Breast epithelium (tissue), 3 donors: ENCODE measurements around the gene ATP2C2.

Source experiments
- POLR2AphosphoS5 ChIP-seq, 3 donors: sonication (generic); formaldehyde crosslinking; IDR thresholded peaks; one replicate each; pipeline ENCODE4 v1.6.1; 2017; ENCODE audit warnings: antibody characterized with exemption in 3 of 3
- TF ChIP-seq, protein P1 (sequence below), 3 donors: fragments of 450-650 bp; IDR thresholded peaks; one replicate each; pipeline ENCODE4 v1.5.1; 2016 to 2017; ENCODE audit warnings: antibody characterized with exemption in 3 of 3, mild to moderate bottlenecking in 3 of 3, moderate library complexity in 3 of 3

DNA sequence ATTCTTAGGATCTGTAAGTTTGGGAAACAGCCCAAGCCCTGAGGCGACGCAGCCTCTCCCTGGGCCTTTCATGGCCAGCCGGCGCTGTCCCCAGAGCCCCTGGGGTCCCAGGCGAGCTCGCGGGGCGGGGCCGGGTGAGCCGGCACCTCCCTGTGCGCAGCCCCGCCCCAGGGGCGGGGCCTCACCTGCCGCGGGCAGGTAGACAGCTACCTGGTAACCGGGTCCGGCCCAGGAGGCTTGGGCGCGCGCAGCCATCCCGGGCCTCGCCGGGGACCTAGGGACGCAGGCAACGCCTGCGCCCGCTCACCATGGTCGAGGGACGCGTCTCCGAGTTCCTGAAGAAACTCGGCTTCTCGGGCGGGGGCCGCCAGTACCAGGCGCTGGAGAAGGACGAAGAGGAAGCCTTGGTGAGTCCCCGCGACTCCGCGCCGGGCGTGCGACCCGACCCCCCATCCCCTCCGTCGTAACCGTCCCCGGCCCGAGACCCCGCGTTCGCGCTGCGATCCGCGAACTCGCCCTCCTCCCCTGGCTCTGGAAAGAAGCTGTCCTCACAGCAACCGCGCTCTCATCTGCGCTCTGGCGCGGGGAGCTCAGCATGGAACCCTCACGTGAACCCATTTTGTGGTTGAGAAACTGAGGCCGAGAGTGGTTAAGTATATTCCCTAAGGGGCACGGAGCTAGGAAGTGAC, at the start of gene ATP2C2:
- no peak for TF ChIP-seq POLR2AphosphoS5 (IDR thresholded peaks at IDR 0.05)
- TF ChIP-seq, protein P1, sequence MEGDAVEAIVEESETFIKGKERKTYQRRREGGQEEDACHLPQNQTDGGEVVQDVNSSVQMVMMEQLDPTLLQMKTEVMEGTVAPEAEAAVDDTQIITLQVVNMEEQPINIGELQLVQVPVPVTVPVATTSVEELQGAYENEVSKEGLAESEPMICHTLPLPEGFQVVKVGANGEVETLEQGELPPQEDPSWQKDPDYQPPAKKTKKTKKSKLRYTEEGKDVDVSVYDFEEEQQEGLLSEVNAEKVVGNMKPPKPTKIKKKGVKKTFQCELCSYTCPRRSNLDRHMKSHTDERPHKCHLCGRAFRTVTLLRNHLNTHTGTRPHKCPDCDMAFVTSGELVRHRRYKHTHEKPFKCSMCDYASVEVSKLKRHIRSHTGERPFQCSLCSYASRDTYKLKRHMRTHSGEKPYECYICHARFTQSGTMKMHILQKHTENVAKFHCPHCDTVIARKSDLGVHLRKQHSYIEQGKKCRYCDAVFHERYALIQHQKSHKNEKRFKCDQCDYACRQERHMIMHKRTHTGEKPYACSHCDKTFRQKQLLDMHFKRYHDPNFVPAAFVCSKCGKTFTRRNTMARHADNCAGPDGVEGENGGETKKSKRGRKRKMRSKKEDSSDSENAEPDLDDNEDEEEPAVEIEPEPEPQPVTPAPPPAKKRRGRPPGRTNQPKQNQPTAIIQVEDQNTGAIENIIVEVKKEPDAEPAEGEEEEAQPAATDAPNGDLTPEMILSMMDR (IDR thresholded peaks at IDR 0.05), result no peak
